GM18867 (cell line): ENCODE data around the gene TGFBI.

Experiments used
- ATAC-seq: cut with Tn5 transposase; IDR thresholded peaks from one replicate; pipeline ENCODE4 v1.9.1; 2021; ENCODE audit warnings: mild to moderate bottlenecking, moderate library complexity; ENCODE audit not compliant: unreplicated experiment

TGFBI gene

GRCh38 chr5:136061630-136062365, 33.0 kb downstream of the TGFBI start:
- no peak for ATAC-seq

- peak; percentile 87 for ATAC-seq
Measured at GRCh38 chr5:136062366-136063274, 33.8 kb downstream of the TGFBI start.

- no peak for ATAC-seq
Measured at GRCh38 chr5:136063778-136064465, 35.1 kb downstream of the TGFBI start.

- no peak for ATAC-seq
Measured at GRCh38 chr5:136064510-136064909, 35.7 kb downstream of the TGFBI start.

GRCh38 chr5:136065588-136065987, 36.8 kb downstream of the TGFBI start:
- ATAC-seq: no peak

- no peak for ATAC-seq
Measured at GRCh38 chr5:136066661-136067271, 38.0 kb downstream of the TGFBI start.

- no peak for ATAC-seq
Measured at GRCh38 chr5:136067422-136067821, 38.6 kb downstream of the TGFBI start.

GRCh38 chr5:136070486-136071285, 41.9 kb downstream of the TGFBI start:
- no peak for ATAC-seq

GRCh38 chr5:136073714-136074529, 45.1 kb downstream of the TGFBI start:
- peak; percentile 83 for ATAC-seq

- no peak for ATAC-seq
Measured at GRCh38 chr5:136075466-136075891, 46.7 kb downstream of the TGFBI start.

GRCh38 chr5:136076067-136076466, 47.3 kb downstream of the TGFBI start:
- ATAC-seq: no peak

- ATAC-seq: no peak
Measured at GRCh38 chr5:136076881-136077445, 48.2 kb downstream of the TGFBI start.

- no peak for ATAC-seq
Measured at GRCh38 chr5:136079195-136079985, 50.6 kb downstream of the TGFBI start.

GRCh38 chr5:136080113-136080482, 51.3 kb downstream of the TGFBI start:
- peak; percentile 14 for ATAC-seq

- peak; percentile 95 for ATAC-seq
Measured at GRCh38 chr5:136080483-136081216, 51.9 kb downstream of the TGFBI start.

GRCh38 chr5:136081217-136081591, 52.4 kb downstream of the TGFBI start:
- ATAC-seq: no peak

GRCh38 chr5:136082390-136083193, 53.8 kb downstream of the TGFBI start:
- peak; percentile 25 for ATAC-seq
